ENCODE measurements around the gene RFC5.
"Not testable (repeated sequence)": the region's sequence is repeated elsewhere in the genome, so short reads cannot be mapped to it uniquely, and the experiment has no call there.

GRCh38 chr12:118022097-118022727 lies 5.7 kb downstream of the RFC5 start:
- not testable (repeated sequence) for TF ChIP-seq POLR2A, CTCF (IDR thresholded peaks at IDR 0.05)

Data from gastroesophageal sphincter (tissue), 3 donors.